HG02943 (cell line): Measurements from ENCODE around the gene CANT1.
"Not testable (repeated sequence)": the region's sequence is repeated elsewhere in the genome, so short reads cannot be mapped to it uniquely, and the experiment has no call there.

ENCODE experiments used
- ATAC-seq: cut with Tn5 transposase; IDR thresholded peaks from one replicate; pipeline ENCODE4 v1.9.1; 2021; ENCODE audit warnings: mild to moderate bottlenecking, low read depth, moderate library complexity; ENCODE audit not compliant: unreplicated experiment

Gene CANT1

DNA sequence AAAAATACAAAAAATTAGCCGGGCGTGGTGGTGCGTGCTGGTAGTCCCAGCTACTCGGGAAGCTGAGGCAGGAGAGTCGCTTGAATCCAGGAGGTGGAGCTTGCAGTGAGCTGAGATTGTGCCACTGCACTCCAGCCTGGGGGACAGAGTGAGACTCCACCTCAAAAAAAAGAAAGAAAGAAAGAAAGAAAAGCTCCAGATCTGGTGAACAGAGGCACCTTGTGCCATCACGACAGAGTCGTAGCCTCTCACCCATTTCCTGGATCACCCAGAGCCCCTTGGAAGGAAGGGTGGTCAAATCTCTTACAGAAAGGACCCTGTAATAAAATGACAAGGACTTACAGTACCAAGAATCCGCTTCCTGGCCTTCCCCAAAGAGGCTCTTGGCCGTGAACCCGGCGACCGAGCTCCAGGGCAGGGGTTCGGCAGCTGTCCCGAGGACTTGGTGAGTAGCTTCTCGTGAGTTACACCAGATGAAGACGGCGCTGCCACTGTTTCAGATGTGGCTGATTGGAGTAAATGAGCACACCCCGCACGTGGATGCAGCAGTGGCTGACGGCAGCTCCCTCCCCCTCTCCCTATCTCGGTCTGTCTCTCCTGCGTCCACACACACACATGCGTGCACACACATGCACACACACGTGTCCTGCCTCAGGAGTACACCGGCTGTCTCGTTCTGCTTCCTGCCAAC, 43.3 kb downstream of the CANT1 start:
- ATAC-seq = no peak

DNA sequence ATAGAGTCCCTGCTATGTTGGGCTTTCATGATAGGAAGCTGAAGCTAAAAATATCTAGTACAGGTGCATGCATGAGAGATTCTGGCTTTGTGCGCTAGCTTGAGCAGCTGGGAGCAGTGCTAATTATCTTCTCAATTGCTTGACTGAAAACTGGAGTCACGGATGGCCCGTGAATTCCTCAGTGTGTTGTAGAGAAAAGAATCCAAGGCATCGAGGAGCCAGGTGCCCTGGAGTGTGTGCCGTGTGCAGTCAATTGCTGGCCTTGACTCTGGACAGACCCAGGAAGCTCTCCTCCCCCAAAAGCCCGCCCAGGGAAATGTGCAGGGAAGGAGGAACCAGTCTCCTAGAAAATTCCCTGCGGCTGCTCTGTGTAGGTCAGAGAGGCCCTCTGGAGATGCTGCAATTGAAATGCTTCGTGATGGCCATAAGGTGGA, 44.1 kb downstream of the CANT1 start:
- no peak for ATAC-seq

GRCh38 chr17:78963378-78963777, 46.2 kb downstream of the CANT1 start:
- no peak for ATAC-seq

DNA sequence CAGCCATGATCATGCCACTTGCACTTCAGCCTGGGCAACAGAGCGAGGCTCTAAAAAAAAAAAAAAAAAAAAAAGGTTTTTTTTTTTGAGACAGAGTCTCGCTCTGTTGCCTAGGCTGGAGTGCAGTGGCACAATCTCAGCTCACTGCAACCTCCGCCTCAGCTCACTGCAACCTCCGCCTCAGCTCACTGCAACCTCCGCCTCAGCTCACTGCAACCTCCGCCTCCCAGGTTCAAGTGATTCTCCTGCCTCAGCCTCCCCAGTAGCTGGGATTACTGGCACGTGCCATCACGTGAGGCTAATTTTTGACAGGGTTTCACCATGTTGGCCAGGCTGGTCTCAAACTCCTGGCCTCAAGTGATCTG, 46.6 kb downstream of the CANT1 start:
- not testable (repeated sequence) for ATAC-seq

- no peak for ATAC-seq
Observed at GRCh38 chr17:78962345-78962983, 47.1 kb downstream of the CANT1 start.

GRCh38 chr17:78961571-78961970, 48.0 kb downstream of the CANT1 start:
- ATAC-seq = no peak

DNA sequence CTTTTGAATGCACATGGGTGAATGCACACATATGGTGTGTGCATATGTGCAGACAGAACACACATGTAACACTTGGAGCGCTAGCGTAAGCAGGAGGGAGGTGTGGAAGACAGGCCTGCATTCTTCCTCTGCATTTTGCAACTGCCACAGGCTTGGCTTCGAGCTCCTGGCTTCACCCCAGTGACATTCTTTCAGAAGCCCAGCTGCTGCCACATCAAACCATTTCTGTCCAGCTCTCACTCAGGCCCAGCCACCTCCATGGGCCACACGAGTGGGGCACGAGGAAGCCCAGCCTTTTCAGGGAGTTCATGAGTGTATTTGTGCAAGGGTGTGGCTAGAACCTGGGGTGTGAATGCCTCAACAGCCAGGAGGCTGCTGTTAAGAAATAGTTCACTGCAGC, 48.6 kb downstream of the CANT1 start:
- ATAC-seq = no peak

DNA sequence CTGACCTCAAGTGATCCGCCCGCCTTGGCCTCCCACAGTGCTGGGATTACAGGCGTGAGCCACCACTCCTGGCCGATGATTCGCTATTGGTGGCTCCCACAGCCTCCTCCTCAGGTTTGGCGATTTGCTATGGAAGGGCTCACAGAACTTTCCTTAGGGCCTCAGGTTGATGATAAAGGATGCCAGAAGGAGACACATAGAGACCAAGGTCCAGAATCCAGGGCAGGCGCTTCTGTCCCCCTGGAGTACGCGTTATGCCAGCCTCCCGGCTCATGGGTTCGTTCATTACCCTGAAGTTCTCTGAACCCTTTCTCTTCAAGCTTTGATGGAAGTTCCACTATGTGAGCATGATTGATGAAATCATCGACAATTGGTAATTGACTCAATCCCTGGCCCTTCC, 49.8 kb downstream of the CANT1 start:
- ATAC-seq = no peak

GRCh38 chr17:78958641-78959127, 50.9 kb downstream of the CANT1 start:
- no peak for ATAC-seq

- no peak for ATAC-seq
Observed at GRCh38 chr17:78957128-78957527, 52.4 kb downstream of the CANT1 start.

DNA sequence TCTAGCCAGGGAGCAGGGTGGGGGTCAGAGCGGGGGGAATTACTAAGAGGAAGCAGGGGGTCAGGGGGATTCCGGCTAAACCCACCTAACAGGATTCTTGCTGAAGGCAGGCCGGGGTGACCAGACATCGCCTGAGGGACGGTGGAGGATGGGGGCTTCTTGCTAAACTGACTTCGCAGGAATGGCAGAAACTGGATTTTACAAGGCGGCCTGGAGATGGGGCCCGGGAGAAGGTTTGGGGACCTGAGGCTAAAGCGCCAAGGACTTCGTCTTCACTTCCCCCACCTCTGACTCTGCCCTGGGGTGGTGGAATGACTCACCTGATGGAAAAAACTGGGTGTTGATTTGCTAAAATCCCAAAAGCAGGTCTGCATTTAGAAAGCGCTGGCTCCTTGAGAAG, 53.3 kb downstream of the CANT1 start:
- no peak for ATAC-seq

DNA sequence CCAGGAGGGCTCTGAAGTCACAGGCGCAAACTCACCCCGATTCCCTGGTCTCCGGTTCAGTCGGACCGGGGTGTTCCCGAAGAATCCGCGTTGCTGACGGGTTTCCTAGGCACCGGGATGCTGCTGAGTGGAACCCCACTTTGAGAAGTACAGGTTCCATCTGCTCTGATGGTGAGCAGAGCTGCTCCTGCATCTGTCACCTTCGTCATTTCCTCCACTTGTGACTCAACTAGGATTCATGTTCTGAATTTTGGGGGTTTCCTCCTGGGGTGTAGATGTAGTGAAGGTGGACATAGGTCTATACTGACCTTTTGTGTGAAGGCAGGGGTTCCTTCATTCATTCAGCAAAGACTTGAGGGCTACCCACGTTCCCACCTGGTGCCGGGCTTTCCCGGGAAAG, 54.9 kb downstream of the CANT1 start:
- ATAC-seq = no peak

DNA sequence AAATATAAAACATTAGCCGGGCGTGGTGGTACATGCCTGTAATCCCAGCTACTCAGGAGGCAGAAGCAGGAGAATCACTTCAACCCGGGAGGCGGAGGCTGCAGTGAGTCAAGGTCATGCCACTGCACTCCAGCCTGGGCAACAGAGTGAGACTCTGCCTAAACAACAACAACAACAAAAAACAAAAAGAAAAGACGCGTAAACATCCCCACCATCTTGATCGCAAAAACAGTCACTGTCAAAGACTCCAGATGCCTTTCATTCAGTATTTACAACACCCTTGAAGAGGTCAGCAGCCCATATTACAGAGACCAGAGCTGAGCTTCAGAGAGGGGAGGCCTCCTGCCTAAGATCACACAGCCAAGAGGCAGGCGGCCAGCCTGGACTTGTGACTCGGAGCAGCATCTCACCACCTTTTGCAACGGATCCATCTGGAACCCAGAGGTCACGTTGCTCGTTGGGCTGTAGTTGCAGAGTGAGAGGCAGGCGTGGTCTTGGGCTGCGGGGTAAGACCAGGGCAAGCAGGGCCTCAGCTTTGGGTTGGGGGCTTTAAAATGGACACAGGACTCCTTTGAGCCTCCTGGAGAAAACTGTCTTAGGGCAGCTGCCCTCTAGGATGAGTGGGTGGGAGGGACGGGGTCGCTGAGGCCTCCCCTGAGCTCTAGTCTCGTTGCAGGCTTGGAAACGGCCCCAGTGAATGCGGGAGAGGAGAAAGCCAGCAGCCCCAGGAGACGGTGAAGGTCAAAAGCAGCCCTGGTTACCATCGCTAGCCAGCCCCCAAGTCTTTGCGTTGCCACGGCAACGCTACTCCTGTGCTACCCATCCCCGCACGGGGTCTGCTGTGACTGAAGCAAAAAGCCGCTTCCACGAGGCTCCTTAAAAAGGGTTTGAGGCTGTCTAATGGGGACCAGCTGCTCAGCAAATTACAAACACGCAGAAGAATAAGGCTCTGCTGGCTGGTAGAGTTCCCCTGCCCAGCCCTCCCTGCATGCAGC, 55.9 kb downstream of the CANT1 start:
- no peak for ATAC-seq

DNA sequence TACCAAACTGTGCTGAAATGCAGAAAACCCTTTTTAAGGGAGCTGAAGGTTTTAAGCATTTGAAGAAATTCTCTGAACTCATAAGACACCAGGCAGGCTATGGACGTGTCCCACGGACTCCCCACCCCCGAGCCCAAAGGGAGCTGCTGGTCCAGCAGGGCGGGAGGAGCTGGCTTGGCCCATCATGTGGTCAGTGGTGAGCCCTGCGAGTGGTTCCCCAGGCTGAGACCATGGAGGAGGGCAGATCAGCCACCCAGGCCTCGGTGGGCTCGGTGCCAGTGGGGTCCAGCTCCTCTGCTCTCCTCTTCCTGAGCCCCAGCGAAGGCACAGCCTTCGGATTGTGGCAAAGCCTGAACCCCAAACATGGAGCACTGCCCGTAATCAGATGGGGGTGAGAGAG, 56.9 kb downstream of the CANT1 start:
- no peak for ATAC-seq

DNA sequence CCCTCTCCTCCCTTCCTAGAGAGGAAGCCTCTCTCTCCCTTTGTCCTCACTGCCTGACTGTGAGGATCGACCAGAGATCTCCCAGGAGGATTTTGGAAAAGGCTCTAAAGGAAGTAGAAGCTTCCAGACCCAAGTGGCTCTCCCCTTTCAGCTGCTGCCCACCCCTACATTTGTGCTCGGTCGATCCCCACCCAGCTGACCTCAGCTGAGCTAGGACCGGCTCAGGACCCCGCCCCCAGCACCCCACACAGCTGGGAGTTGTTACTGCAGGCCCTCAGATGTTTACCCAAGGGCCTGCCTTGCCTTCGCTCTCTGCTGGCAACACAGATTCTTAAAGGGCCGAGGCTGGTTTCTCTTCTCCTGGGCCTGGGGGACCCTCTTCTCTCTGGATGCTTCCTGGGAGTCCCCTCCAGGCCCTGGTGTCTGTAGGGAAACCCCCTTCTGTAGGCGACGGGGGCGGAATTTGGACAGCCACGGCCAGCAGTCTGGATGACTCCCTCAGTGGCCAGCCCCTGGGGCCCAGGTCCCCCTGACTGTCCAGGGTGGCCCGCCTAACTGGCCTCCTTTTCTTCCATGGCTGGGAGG, 57.5 kb downstream of the CANT1 start:
- ATAC-seq = no peak

- ATAC-seq = no peak
Observed at GRCh38 chr17:78950870-78951269, 58.7 kb downstream of the CANT1 start.

- ATAC-seq = no peak
Observed at GRCh38 chr17:78947235-78948149, 62.1 kb downstream of the CANT1 start.

DNA sequence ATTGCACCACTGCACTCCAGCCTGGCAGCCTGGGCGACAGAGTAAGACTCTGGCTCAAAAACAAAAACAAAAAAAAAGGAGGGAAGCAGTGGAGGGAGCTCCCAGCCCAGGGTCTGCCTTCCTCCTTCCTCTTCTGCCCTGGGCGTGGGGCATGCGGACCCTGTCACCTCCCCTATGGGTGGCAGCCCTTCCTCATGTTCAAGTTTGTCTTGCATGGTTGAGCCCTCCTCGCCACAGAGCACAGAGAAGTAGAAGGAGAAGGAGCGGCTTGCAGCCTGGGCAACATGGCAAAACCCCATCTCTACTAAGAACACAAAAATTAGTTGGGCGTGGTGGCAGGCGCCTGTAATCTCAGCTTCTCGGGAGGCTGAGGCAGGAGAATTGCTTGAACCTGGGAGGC, 62.9 kb downstream of the CANT1 start:
- no peak for ATAC-seq

GRCh38 chr17:78946131-78946530, 63.4 kb downstream of the CANT1 start:
- ATAC-seq = no peak

- not testable (repeated sequence) for ATAC-seq
Observed at GRCh38 chr17:78945455-78945854, 64.1 kb downstream of the CANT1 start.
